Sigmoid colon (tissue), 7 donors: ENCODE results near the gene CDC42BPB. TPM values are rescaled to one million over a fixed set of nuclear protein-coding genes. Genes with fewer than 3 reads are reported as not detected.

Experiments
- DNase-seq: peaks from one replicate; pipeline ENCODE4 v3.0.0-alpha.2; 2019
- H3K27ac ChIP-seq, 4 donors: fragments of 200-600 bp; sonication (generic); one replicate each; pipeline ENCODE4 v1.5.1; 2016 to 2019; ENCODE audit warnings: mild to moderate bottlenecking in 1 of 4
- H3K27me3 ChIP-seq, 3 donors: fragments of 200-600 bp; sonication (generic); one replicate each; pipeline ENCODE4 v1.5.1; 2019; ENCODE audit warnings: mild to moderate bottlenecking in 1 of 3
- H3K36me3 ChIP-seq, 4 donors: fragments of 200-600 bp; sonication (generic); one replicate each; pipeline ENCODE4 v1.5.1; 2016 to 2019
- H3K4me1 ChIP-seq, 4 donors: fragments of 200-600 bp; sonication (generic); one replicate each; pipeline ENCODE4 v1.5.1; 2017 to 2019
- H3K4me3 ChIP-seq, 4 donors: fragments of 200-600 bp; sonication (generic); one replicate each; pipeline ENCODE4 v1.5.1; 2017 to 2019; ENCODE audit warnings: mild to moderate bottlenecking in 2 of 4, moderate library complexity in 1 of 4
- H3K9me3 ChIP-seq, 4 donors: fragments of 200-600 bp in 3 of 4; sonication (generic) in 3 of 4; one replicate each; pipeline versions ENCODE4 v1.5.1 to v1.6.1; 2013 to 2019
- EP300 ChIP-seq, 4 donors: sonication (generic); formaldehyde crosslinking; IDR thresholded peaks; one replicate each; pipeline ENCODE4 v1.6.1; 2017; ENCODE audit warnings: antibody characterized with exemption in 4 of 4
- POLR2A ChIP-seq, 2 donors: fragments of 450-650 bp; IDR thresholded peaks; one replicate each; pipeline ENCODE4 v1.6.1; 2016; ENCODE audit warnings: antibody characterized with exemption in 2 of 2, mild to moderate bottlenecking in 2 of 2, moderate library complexity in 2 of 2
- POLR2AphosphoS5 ChIP-seq, 4 donors: sonication (generic); formaldehyde crosslinking; IDR thresholded peaks; one replicate each; pipeline ENCODE4 v1.6.1; 2017; ENCODE audit warnings: antibody characterized with exemption in 4 of 4
- WGBS, 2 donors: extraction: QIAGEN DNeasy Blood & Tissue Kit; methylation state at CpG; one replicate each; pipeline ENCODE4 v1.1.7; 2013; 5-methylcytosine and 5-hydroxymethylcytosine counted together
- intact Hi-C: fragments of 100-400 bp; cut with DNase I; formaldehyde crosslinking; loops from one replicate; pipeline ENCODE4 v1.15.1; 2023
- polyA plus RNA-seq, 3 donors: library from polyadenylated mRNA; stranded (reverse); fragments of 200-250 nt; gene quantifications; one replicate each; pipeline ENCODE4 v1.2.3, GENCODE V29; 2013
- total RNA-seq, 4 donors: library from RNA; depleted of rRNA; stranded (reverse); fragments of >200 nt; gene quantifications; one replicate each; pipeline ENCODE4 v1.1.0, GENCODE V29; 2016
- TF ChIP-seq, protein P1 (sequence below), 4 experiments: fragments of 450-650 bp in 3 of 4; fragments of 200-600 bp in 1 of 4; IDR thresholded peaks; one replicate each; pipeline ENCODE4 v1.5.1; 2016 to 2019; ENCODE audit warnings: antibody characterized with exemption in 4 of 4, mild to moderate bottlenecking in 3 of 4, moderate library complexity in 2 of 4
- donor health status: healthy with polysubstance abuse.
- donor health status: Bipolar disorder and iron deficiency.
- donor health status: healthy.

Gene CDC42BPB
- total and polyA plus RNA-seq, 7 donors = 18.0 to 82.3 (median 58.5) TPM

DNA sequence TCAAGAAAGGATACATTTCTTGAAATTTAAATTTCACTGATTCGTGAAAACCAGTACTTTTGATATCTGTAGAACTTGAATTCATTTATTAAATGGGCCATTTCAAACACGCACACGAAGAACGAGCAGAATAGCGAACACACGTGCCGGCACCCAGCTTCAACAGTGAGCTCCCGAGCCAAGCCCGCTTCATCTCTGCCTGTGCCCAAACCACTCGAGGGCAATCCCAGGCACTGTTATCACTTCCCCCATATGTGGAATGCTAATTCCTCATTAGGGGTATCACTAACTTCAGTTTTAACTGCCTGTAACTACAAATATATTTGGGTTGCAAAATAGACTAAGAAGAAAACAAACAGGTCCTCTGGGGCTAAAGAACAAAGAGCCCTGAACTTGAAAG is 86.9 kb downstream of the CDC42BPB start:
- WGBS, 2 donors = 94% methylated on average over 10 of the region's 10 CpGs
- Histone ChIP-seq H3K4me1 (no peaks in the 10 kb centered on the region), H3K27me3 (no peaks in the 10 kb centered on the region), H3K4me3 (no peak overlapping the region), H3K27ac (no peak overlapping the region), H3K9me3 (no peaks in the 10 kb centered on the region), H3K36me3 (peaks cover 53 to 100% (median 77%) of the 10 kb centered on the region in 4 donors)
- no peak for TF ChIP-seq EP300 (IDR thresholded peaks at IDR 0.05)
- TF ChIP-seq, protein P1, sequence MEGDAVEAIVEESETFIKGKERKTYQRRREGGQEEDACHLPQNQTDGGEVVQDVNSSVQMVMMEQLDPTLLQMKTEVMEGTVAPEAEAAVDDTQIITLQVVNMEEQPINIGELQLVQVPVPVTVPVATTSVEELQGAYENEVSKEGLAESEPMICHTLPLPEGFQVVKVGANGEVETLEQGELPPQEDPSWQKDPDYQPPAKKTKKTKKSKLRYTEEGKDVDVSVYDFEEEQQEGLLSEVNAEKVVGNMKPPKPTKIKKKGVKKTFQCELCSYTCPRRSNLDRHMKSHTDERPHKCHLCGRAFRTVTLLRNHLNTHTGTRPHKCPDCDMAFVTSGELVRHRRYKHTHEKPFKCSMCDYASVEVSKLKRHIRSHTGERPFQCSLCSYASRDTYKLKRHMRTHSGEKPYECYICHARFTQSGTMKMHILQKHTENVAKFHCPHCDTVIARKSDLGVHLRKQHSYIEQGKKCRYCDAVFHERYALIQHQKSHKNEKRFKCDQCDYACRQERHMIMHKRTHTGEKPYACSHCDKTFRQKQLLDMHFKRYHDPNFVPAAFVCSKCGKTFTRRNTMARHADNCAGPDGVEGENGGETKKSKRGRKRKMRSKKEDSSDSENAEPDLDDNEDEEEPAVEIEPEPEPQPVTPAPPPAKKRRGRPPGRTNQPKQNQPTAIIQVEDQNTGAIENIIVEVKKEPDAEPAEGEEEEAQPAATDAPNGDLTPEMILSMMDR (IDR thresholded peaks at IDR 0.05) = no peak
- TF ChIP-seq POLR2A (IDR thresholded peaks at IDR 0.05) = no peak
- no peak for TF ChIP-seq POLR2AphosphoS5 (IDR thresholded peaks at IDR 0.05)
- no peak for DNase-seq
- intact Hi-C loops = no loop called here

DNA sequence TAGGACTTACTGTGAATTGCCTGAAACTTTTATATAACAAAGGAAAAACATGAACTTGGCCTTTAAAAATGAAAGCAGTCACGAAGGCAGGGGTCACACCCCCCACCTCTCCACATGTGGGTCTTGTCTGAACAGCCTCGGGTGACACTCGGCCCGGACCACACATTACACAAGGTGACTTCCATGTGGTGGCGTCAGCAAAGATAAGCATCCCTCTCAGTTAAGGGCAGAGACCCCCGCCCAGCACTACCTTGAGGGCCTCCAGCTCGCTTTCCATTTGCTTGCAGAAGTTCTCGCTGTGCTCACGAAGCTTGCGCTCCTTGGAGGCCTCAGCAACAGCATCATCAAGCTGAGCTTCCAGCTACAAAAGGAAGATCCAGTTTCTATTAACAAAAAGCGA is 87.4 kb downstream of the CDC42BPB start:
- Histone ChIP-seq H3K4me1 (no peaks in the 10 kb centered on the region), H3K27me3 (no peaks in the 10 kb centered on the region), H3K9me3 (no peaks in the 10 kb centered on the region), H3K4me3 (no peak overlapping the region), H3K36me3 (peaks cover 51 to 100% (median 75%) of the 10 kb centered on the region in 4 donors), H3K27ac (no peak overlapping the region)
- WGBS, 2 donors = 93 to 96% methylated on average over 11 of the region's 11 CpGs
- intact Hi-C loops = no loop called here
- TF ChIP-seq POLR2AphosphoS5 (IDR thresholded peaks at IDR 0.05) (no peak), EP300 (IDR thresholded peaks at IDR 0.05) (no peak), POLR2A (IDR thresholded peaks at IDR 0.05) (no peak)
- TF ChIP-seq, protein P1 (IDR thresholded peaks at IDR 0.05) = no peak
- no peak for DNase-seq

DNA sequence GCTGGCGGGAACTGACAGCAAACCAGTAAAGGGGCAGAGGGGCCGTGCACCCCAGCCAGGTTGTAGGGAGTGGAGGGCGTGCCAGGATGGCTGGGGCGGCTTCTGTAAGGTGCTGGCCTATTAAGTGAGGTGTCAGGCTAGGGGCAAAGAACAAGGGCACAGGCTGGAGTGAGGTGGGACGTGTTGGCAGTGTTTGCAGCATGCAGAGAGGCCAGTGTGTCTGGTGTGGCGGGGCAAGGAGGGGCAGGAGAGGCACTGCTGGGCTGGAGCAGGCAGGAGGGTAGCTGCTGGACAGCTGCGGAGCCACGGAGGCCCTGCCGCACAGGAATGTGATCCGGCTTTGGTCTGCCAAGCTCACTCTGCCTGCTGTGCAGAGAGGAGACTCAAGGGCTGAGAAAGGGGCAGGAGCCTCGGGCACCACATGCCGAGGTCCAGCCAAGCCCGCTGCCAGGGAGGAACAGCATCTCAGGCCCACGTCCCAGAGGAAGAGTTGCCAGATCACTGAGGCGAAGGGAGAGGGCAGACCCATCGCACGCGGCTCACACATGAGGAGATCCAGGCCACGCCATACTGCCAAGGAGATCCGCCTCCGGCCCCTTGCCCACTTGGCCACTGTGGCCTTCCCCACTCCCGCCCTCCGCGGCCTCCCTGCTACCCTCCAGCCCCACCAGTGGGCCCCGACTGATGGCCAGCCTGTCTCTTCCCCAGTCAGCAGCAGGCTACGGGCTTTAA is 88.1 kb downstream of the CDC42BPB start:
- Histone ChIP-seq H3K27me3 (no peaks in the 10 kb centered on the region), H3K4me1 (no peaks in the 10 kb centered on the region), H3K9me3 (no peaks in the 10 kb centered on the region), H3K27ac (no peak overlapping the region), H3K36me3 (peaks cover 45 to 100% (median 73%) of the 10 kb centered on the region in 4 donors), H3K4me3 (no peak overlapping the region)
- intact Hi-C loops = no loop called here
- DNase-seq = no peak
- TF ChIP-seq EP300 (IDR thresholded peaks at IDR 0.05) = no peak
- TF ChIP-seq POLR2A (IDR thresholded peaks at IDR 0.05) = no peak
- TF ChIP-seq POLR2AphosphoS5 (IDR thresholded peaks at IDR 0.05) = no peak
- TF ChIP-seq, protein P1 (IDR thresholded peaks at IDR 0.05) = no peak
- 96% methylated on average over 26 of the region's 26 CpGs for WGBS, 2 donors

DNA sequence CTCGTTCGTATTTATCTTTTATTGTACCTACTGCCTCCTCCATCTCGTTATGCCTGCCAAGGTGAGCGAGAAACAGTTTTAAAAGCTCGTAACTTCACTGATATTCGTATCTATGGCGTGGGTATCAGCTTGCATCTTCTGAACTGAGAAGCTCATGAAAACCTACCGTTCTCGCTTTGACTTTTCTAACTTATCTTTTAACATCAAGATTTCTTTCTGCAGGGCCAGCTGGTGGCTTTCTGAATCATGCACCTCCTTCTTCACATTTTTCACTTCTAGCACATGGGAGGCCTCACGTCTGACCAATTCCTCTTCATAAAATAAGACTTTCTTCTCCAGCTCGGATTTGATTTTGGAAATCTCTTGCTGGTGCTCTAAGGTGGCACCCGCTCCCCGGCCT is 89.0 kb downstream of the CDC42BPB start:
- WGBS, 2 donors = 95% methylated on average over 13 of the region's 13 CpGs
- no peak for TF ChIP-seq POLR2AphosphoS5 (IDR thresholded peaks at IDR 0.05)
- TF ChIP-seq POLR2A (IDR thresholded peaks at IDR 0.05) = no peak
- no peak for TF ChIP-seq EP300 (IDR thresholded peaks at IDR 0.05)
- TF ChIP-seq, protein P1 (IDR thresholded peaks at IDR 0.05) = no peak
- no peak for DNase-seq
- Histone ChIP-seq H3K36me3 (peaks cover 37 to 100% (median 74%) of the 10 kb centered on the region in 4 donors), H3K9me3 (no peaks in the 10 kb centered on the region), H3K27me3 (no peaks in the 10 kb centered on the region), H3K4me3 (no peak overlapping the region), H3K27ac (no peak overlapping the region), H3K4me1 (no peaks in the 10 kb centered on the region)
- intact Hi-C loops = no loop called here

DNA sequence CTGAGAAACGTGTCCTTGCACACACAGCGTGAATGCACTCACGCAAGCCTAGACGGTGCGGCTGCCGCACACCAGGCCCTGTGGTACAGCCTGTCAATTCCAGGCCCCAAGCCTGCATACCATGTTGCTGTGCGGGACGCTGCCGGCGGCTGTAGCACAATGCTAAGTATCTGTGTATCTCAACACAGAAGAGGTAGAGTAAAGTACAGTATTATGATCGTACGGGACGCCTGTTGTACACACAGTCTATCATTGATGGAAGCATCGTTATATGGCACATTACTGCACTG is 89.9 kb downstream of the CDC42BPB start:
- Histone ChIP-seq H3K9me3 (no peaks in the 10 kb centered on the region), H3K4me1 (no peaks in the 10 kb centered on the region), H3K27ac (no peak overlapping the region), H3K36me3 (peaks cover 34 to 100% (median 76%) of the 10 kb centered on the region in 4 donors), H3K4me3 (no peak overlapping the region), H3K27me3 (no peaks in the 10 kb centered on the region)
- TF ChIP-seq POLR2AphosphoS5 (IDR thresholded peaks at IDR 0.05) (no peak), EP300 (IDR thresholded peaks at IDR 0.05) (no peak), POLR2A (IDR thresholded peaks at IDR 0.05) (no peak)
- TF ChIP-seq, protein P1 (IDR thresholded peaks at IDR 0.05) = no peak
- intact Hi-C loops = no loop called here
- 91 to 95% methylated on average over 14 of the region's 14 CpGs for WGBS, 2 donors
- no peak for DNase-seq
